ENCODE data around the gene PLEKHG4B. TPM values are rescaled to one million over a fixed set of nuclear protein-coding genes. Genes with fewer than 3 reads are reported as not detected.

Gene PLEKHG4B
- total and polyA plus RNA-seq, 4 donors, result 0.05 to 0.21 TPM; not detected in 2

DNA sequence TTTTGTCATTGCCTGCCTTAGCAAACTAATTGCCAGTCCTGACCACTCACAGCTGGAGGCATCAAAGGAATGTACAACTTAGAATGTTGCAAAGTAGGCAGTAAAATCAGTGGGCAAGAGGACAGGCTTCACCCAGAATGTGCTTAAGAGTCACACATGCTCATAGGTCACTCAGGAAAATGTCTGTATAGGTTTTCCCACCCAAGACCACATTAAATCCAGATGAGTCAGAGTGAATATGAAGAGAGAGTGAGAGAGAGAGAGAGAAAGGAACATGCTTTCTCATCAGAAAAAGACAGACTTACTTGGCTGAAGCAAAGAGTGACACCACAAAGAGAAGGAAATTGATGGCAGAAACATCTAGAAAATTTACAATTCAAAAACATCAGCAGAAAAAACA lies 37.9 kb downstream of the PLEKHG4B start:
- Histone ChIP-seq H3K4me3 (ENCODE audit: low read length in 2 of 2) (no peak overlapping the region), H3K27me3 (ENCODE audit: control insufficient read depth in 1 of 2, insufficient read depth in 2 of 2, low read length in 1 of 2) (no peaks in the 10 kb centered on the region), H3K4me1 (ENCODE audit: control insufficient read depth in 1 of 2, insufficient read depth in 2 of 2, low read length in 2 of 2) (no peaks in the 10 kb centered on the region), H3K36me3 (ENCODE audit: control insufficient read depth in 1 of 2, insufficient read depth in 2 of 2, low read length in 1 of 2) (no peaks in the 10 kb centered on the region), H3K9me3 (ENCODE audit: control insufficient read depth, low read length) (no peaks in the 10 kb centered on the region), H3K27ac (ENCODE audit: low read depth in 1 of 2, low read length in 2 of 2) (no peak overlapping the region)
- intact Hi-C loops (cut with DNase I), result no loop called here
- DNase-seq (no peak), ATAC-seq (ENCODE audit: low FRiP score) (no peak)

GRCh38 chr5:130601-131131 lies 38.7 kb downstream of the PLEKHG4B start:
- Histone ChIP-seq H3K4me1 (ENCODE audit: control insufficient read depth in 1 of 2, insufficient read depth in 2 of 2, low read length in 2 of 2) (no peaks in the 10 kb centered on the region), H3K36me3 (ENCODE audit: control insufficient read depth in 1 of 2, insufficient read depth in 2 of 2, low read length in 1 of 2) (no peaks in the 10 kb centered on the region), H3K4me3 (ENCODE audit: low read length in 2 of 2) (no peak overlapping the region), H3K27ac (ENCODE audit: low read depth in 1 of 2, low read length in 2 of 2) (no peak overlapping the region), H3K27me3 (ENCODE audit: control insufficient read depth in 1 of 2, insufficient read depth in 2 of 2, low read length in 1 of 2) (no peaks in the 10 kb centered on the region), H3K9me3 (ENCODE audit: control insufficient read depth, low read length) (no peaks in the 10 kb centered on the region)
- intact Hi-C loops (cut with DNase I), result no loop called here
- DNase-seq (no peak), ATAC-seq (ENCODE audit: low FRiP score) (no peak)
- WGBS, 2 donors, result 48 to 49% methylated on average over 4 of the region's 4 CpGs

DNA sequence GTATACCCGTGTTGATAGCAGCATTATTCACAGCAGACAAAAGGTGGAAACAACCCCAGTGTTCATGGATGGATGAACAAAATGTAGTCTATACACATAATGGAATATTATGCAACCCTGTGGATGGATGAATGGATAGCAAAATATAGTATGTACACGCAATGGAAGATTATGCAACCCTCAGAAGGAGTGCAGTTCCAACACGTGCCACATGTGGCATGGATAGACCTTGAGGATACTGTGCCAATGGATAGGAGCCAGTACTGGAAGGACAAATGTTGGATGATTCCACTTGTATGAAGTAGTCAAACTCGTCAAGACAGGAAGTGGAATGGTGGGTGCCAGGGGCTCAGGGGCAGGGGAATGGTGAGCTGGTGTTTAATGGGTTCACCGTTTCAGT lies 44.9 kb downstream of the PLEKHG4B start:
- no peaks in the 10 kb centered on the region for H3K36me3 ChIP-seq (ENCODE audit: control insufficient read depth in 1 of 2, insufficient read depth in 2 of 2, low read length in 1 of 2)
- H3K27me3 ChIP-seq (ENCODE audit: control insufficient read depth in 1 of 2, insufficient read depth in 2 of 2, low read length in 1 of 2), result no peaks in the 10 kb centered on the region
- intact Hi-C loops (cut with DNase I), result no loop called here
- DNase-seq (no peak), ATAC-seq (ENCODE audit: low FRiP score) (no peak)
- no peaks in the 10 kb centered on the region for H3K4me1 ChIP-seq (ENCODE audit: control insufficient read depth in 1 of 2, insufficient read depth in 2 of 2, low read length in 2 of 2)
- H3K4me3 ChIP-seq (ENCODE audit: low read length in 2 of 2), result no peak overlapping the region
- no peaks in the 10 kb centered on the region for H3K9me3 ChIP-seq (ENCODE audit: control insufficient read depth, low read length)
- WGBS, 2 donors, result 73 to 75% methylated on average over 5 of the region's 5 CpGs
- no peak overlapping the region for H3K27ac ChIP-seq (ENCODE audit: low read depth in 1 of 2, low read length in 2 of 2)

DNA sequence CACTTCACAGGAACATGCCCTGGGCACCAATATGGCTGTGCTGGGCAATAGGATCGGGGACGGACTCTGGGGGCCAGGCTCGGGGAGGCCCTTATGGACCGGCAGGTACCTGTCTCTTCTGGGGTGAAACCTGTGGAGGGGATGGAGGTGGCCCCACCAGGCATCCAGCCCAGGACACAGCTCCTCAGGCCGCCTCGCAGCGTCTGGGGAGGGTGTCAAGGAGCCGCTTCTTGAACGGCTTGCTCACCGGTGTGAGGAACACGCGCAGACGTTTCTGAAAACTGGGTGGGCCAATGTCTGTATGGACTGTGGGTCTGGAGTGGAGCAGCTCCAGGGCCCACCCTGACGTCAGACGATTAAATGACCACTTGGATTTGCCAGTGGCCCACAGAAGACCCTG lies 45.8 kb downstream of the PLEKHG4B start:
- ATAC-seq (ENCODE audit: low FRiP score), result no peak
- 91% methylated on average over 15 of the region's 15 CpGs for whole genome bisulfite sequencing, 2 donors
- H3K4me3 ChIP-seq (ENCODE audit: low read length in 2 of 2), result no peak overlapping the region
- no peaks in the 10 kb centered on the region for H3K27me3 ChIP-seq (ENCODE audit: control insufficient read depth in 1 of 2, insufficient read depth in 2 of 2, low read length in 1 of 2)
- intact Hi-C loops (cut with DNase I), result no loop called here
- H3K27ac ChIP-seq (ENCODE audit: low read depth in 1 of 2, low read length in 2 of 2), result no peak overlapping the region
- no peaks in the 10 kb centered on the region for H3K36me3 ChIP-seq (ENCODE audit: control insufficient read depth in 1 of 2, insufficient read depth in 2 of 2, low read length in 1 of 2)
- no peak for DNase-seq
- H3K4me1 ChIP-seq (ENCODE audit: control insufficient read depth in 1 of 2, insufficient read depth in 2 of 2, low read length in 2 of 2), result no peaks in the 10 kb centered on the region
- no peaks in the 10 kb centered on the region for H3K9me3 ChIP-seq (ENCODE audit: control insufficient read depth, low read length)

- ATAC-seq (ENCODE audit: low FRiP score) (no peak), DNase-seq (no peak)
- H3K4me1 ChIP-seq (ENCODE audit: control insufficient read depth in 1 of 2, insufficient read depth in 2 of 2, low read length in 2 of 2), result no peaks in the 10 kb centered on the region
- no peaks in the 10 kb centered on the region for H3K9me3 ChIP-seq (ENCODE audit: control insufficient read depth, low read length)
- H3K27ac ChIP-seq (ENCODE audit: low read depth in 1 of 2, low read length in 2 of 2), result no peak overlapping the region
- intact Hi-C loops (cut with DNase I), result no loop called here
- no peaks in the 10 kb centered on the region for H3K36me3 ChIP-seq (ENCODE audit: control insufficient read depth in 1 of 2, insufficient read depth in 2 of 2, low read length in 1 of 2)
- 88% methylated on average over 11 to 12 of the region's 12 CpGs for WGBS, 2 donors
- H3K27me3 ChIP-seq (ENCODE audit: control insufficient read depth in 1 of 2, insufficient read depth in 2 of 2, low read length in 1 of 2), result no peaks in the 10 kb centered on the region
- no peak overlapping the region for H3K4me3 ChIP-seq (ENCODE audit: low read length in 2 of 2)
Observed at GRCh38 chr5:138936-139335, 47.0 kb downstream of the PLEKHG4B start.

DNA sequence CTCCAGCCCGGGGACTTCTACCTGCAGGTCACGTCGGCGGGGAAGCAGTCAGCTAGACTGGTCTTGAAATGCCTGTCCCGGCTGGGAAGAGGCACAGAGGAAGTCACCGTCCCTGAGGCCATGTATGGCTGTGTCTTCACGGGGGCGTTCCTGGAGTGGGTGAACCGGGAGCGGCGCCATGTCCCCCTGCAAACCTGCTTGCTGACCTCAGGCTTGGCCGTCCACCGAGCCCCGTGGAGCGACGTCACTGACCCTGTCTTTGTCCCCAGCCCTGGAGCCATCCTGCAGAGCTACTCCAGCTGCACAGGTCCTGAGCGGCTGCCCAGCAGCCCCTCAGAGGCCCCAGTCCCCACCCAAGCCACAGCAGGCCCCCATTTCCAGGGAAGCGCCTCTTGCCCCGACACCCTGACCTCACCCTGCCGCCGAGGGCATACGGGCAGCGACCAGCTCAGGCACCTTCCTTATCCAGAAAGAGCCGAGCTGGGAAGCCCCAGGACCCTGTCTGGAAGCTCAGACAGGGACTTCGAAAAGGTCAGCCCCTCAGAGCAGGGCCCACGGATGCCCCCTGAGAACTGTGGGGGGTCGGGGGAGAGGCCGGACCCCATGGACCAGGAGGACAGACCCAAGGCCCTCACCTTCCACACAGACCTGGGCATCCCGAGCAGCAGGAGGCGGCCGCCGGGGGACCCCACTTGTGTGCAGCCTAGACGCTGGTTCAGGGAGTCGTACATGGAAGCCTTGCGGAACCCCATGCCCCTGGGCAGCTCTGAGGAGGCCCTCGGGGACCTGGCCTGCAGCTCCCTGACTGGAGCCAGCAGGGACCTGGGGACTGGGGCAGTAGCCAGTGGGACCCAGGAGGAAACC lies 47.8 kb downstream of the PLEKHG4B start:
- Histone ChIP-seq H3K27me3 (ENCODE audit: control insufficient read depth in 1 of 2, insufficient read depth in 2 of 2, low read length in 1 of 2) (no peaks in the 10 kb centered on the region), H3K4me1 (ENCODE audit: control insufficient read depth in 1 of 2, insufficient read depth in 2 of 2, low read length in 2 of 2) (no peaks in the 10 kb centered on the region), H3K4me3 (ENCODE audit: low read length in 2 of 2) (no peak overlapping the region), H3K27ac (ENCODE audit: low read depth in 1 of 2, low read length in 2 of 2) (no peak overlapping the region), H3K9me3 (ENCODE audit: control insufficient read depth, low read length) (no peaks in the 10 kb centered on the region), H3K36me3 (ENCODE audit: control insufficient read depth in 1 of 2, insufficient read depth in 2 of 2, low read length in 1 of 2) (no peaks in the 10 kb centered on the region)
- DNase-seq (no peak), ATAC-seq (ENCODE audit: low FRiP score) (peak; percentile 23)
- 90% methylated on average over 34 to 36 of the region's 36 CpGs for WGBS, 2 donors
- intact Hi-C loops (cut with DNase I), result no loop called here

DNA sequence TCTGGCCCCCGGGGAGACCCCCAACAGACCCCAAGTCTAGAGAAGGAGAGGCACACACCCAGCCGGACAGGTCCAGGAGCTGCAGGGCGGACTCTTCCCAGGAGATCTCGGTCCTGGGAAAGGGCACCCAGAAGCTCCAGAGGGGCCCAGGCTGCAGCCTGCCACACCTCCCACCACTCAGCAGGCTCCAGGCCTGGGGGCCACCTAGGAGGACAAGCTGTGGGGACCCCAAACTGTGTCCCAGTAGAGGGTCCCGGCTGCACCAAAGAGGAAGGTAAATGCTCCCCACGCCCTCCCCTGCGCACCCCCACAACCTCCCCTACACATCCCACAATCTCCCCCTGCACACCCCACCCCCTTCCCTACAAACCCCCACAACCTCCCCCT lies 48.5 kb downstream of the PLEKHG4B start:
- DNase-seq (no peak), ATAC-seq (ENCODE audit: low FRiP score) (no peak)
- no peak overlapping the region for H3K4me3 ChIP-seq (ENCODE audit: low read length in 2 of 2)
- intact Hi-C loops (cut with DNase I), result no loop called here
- H3K27me3 ChIP-seq (ENCODE audit: control insufficient read depth in 1 of 2, insufficient read depth in 2 of 2, low read length in 1 of 2), result no peaks in the 10 kb centered on the region
- H3K9me3 ChIP-seq (ENCODE audit: control insufficient read depth, low read length), result no peaks in the 10 kb centered on the region
- 90 to 94% methylated on average over 7 of the region's 7 CpGs for WGBS, 2 donors
- H3K27ac ChIP-seq (ENCODE audit: low read depth in 1 of 2, low read length in 2 of 2), result no peak overlapping the region
- H3K36me3 ChIP-seq (ENCODE audit: control insufficient read depth in 1 of 2, insufficient read depth in 2 of 2, low read length in 1 of 2), result no peaks in the 10 kb centered on the region
- no peaks in the 10 kb centered on the region for H3K4me1 ChIP-seq (ENCODE audit: control insufficient read depth in 1 of 2, insufficient read depth in 2 of 2, low read length in 2 of 2)

DNA sequence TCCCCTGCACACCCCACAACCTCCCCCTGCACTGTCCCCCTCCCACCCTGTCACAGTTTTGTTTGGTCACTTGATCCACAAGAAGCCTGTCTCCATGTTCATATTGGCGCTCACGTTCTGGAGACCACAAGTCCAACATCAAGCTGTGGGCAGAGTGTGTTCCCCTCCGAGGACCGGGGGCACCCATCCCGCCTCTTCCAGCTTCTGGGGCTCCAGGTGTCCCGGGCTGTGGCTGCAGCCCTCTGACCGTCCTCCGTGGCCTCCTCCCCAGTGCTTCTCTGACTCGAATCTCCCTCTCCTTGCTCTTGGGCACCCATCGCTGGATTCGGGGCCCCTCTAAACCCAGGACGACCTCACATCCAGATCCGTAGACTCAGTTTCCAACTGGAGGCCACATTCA lies 49.2 kb downstream of the PLEKHG4B start:
- ATAC-seq (ENCODE audit: low FRiP score) (no peak), DNase-seq (no peak)
- Histone ChIP-seq H3K27me3 (ENCODE audit: control insufficient read depth in 1 of 2, insufficient read depth in 2 of 2, low read length in 1 of 2) (no peaks in the 10 kb centered on the region), H3K27ac (ENCODE audit: low read depth in 1 of 2, low read length in 2 of 2) (no peak overlapping the region), H3K9me3 (ENCODE audit: control insufficient read depth, low read length) (no peaks in the 10 kb centered on the region), H3K4me3 (ENCODE audit: low read length in 2 of 2) (no peak overlapping the region), H3K36me3 (ENCODE audit: control insufficient read depth in 1 of 2, insufficient read depth in 2 of 2, low read length in 1 of 2) (no peaks in the 10 kb centered on the region), H3K4me1 (ENCODE audit: control insufficient read depth in 1 of 2, insufficient read depth in 2 of 2, low read length in 2 of 2) (no peaks in the 10 kb centered on the region)
- 85 to 88% methylated on average over 13 of the region's 13 CpGs for WGBS, 2 donors
- intact Hi-C loops (cut with DNase I), result no loop called here

- no peaks in the 10 kb centered on the region for H3K4me1 ChIP-seq (ENCODE audit: control insufficient read depth in 1 of 2, insufficient read depth in 2 of 2, low read length in 2 of 2)
- WGBS, 2 donors, result 85 to 91% methylated on average over 12 of the region's 12 CpGs
- H3K27ac ChIP-seq (ENCODE audit: low read depth in 1 of 2, low read length in 2 of 2), result no peak overlapping the region
- no peaks in the 10 kb centered on the region for H3K36me3 ChIP-seq (ENCODE audit: control insufficient read depth in 1 of 2, insufficient read depth in 2 of 2, low read length in 1 of 2)
- ATAC-seq (ENCODE audit: low FRiP score) (no peak), DNase-seq (no peak)
- no peaks in the 10 kb centered on the region for H3K27me3 ChIP-seq (ENCODE audit: control insufficient read depth in 1 of 2, insufficient read depth in 2 of 2, low read length in 1 of 2)
- intact Hi-C loops (cut with DNase I), result no loop called here
- H3K4me3 ChIP-seq (ENCODE audit: low read length in 2 of 2), result no peak overlapping the region
- H3K9me3 ChIP-seq (ENCODE audit: control insufficient read depth, low read length), result no peaks in the 10 kb centered on the region
Observed at GRCh38 chr5:141761-142160, 49.8 kb downstream of the PLEKHG4B start.

Data from aorta (tissue), 5 donors.